ENCODE results near the gene FHIT.

FHIT gene

GRCh38 chr3:60216462-60217075, 1034.7 kb downstream of the FHIT start:
- no peak for DNase-seq (ENCODE audit: low spot score)

- no peak for DNase-seq (ENCODE audit: low spot score)
Observed at GRCh38 chr3:60215946-60216345, 1035.3 kb downstream of the FHIT start.

- DNase-seq (ENCODE audit: low spot score) = no peak
Observed at GRCh38 chr3:60207905-60208304, 1043.3 kb downstream of the FHIT start.

GRCh38 chr3:60206206-60206605, 1045.0 kb downstream of the FHIT start:
- DNase-seq (ENCODE audit: low spot score) = no peak

- no peak for DNase-seq (ENCODE audit: low spot score)
Observed at GRCh38 chr3:60202052-60202726, 1049.1 kb downstream of the FHIT start.

- DNase-seq (ENCODE audit: low spot score) = no peak
Observed at GRCh38 chr3:60199306-60199705, 1051.9 kb downstream of the FHIT start.

- no peak for DNase-seq (ENCODE audit: low spot score)
Observed at GRCh38 chr3:60198179-60198720, 1053.0 kb downstream of the FHIT start.

- DNase-seq (ENCODE audit: low spot score) = no peak
Observed at GRCh38 chr3:60192297-60193114, 1058.7 kb downstream of the FHIT start.

GRCh38 chr3:60190073-60190472, 1061.2 kb downstream of the FHIT start:
- no peak for DNase-seq (ENCODE audit: low spot score)

GRCh38 chr3:60189304-60189703, 1061.9 kb downstream of the FHIT start:
- DNase-seq (ENCODE audit: low spot score) = no peak

GRCh38 chr3:60188803-60189202, 1062.4 kb downstream of the FHIT start:
- no peak for DNase-seq (ENCODE audit: low spot score)

- no peak for DNase-seq (ENCODE audit: low spot score)
Observed at GRCh38 chr3:60187343-60187742, 1063.9 kb downstream of the FHIT start.

GRCh38 chr3:60186359-60186758, 1064.9 kb downstream of the FHIT start:
- DNase-seq (ENCODE audit: low spot score) = no peak

- no peak for DNase-seq (ENCODE audit: low spot score)
Observed at GRCh38 chr3:60185161-60185560, 1066.1 kb downstream of the FHIT start.

- no peak for DNase-seq (ENCODE audit: low spot score)
Observed at GRCh38 chr3:60182697-60183096, 1068.6 kb downstream of the FHIT start.

- DNase-seq (ENCODE audit: low spot score) = no peak
Observed at GRCh38 chr3:60178931-60179653, 1072.2 kb downstream of the FHIT start.

GRCh38 chr3:60177726-60178125, 1073.5 kb downstream of the FHIT start:
- no peak for DNase-seq (ENCODE audit: low spot score)

- DNase-seq (ENCODE audit: low spot score) = no peak
Observed at GRCh38 chr3:60176614-60177013, 1074.6 kb downstream of the FHIT start.

- no peak for DNase-seq (ENCODE audit: low spot score)
Observed at GRCh38 chr3:60175680-60176079, 1075.6 kb downstream of the FHIT start.

- no peak for DNase-seq (ENCODE audit: low spot score)
Observed at GRCh38 chr3:60169755-60170154, 1081.5 kb downstream of the FHIT start.

GRCh38 chr3:60167186-60167585, 1084.1 kb downstream of the FHIT start:
- DNase-seq (ENCODE audit: low spot score) = no peak

Data from LoVo (cell line).